GM12892 (cell line): ENCODE data around the gene RBM5.

ENCODE experiments used
- POLR2A ChIP-seq: IDR thresholded peaks from 2 replicates; pipeline ENCODE4 v1.6.1; 2011; ENCODE audit warnings: low read depth, low read length, control low read depth
- POLR2AphosphoS5 ChIP-seq: IDR thresholded peaks from 2 replicates; pipeline ENCODE4 v1.6.1; 2011; ENCODE audit warnings: low read depth, low read length, control low read depth
- TAF1 ChIP-seq: IDR thresholded peaks from 2 replicates; pipeline ENCODE4 v1.6.1; 2011; ENCODE audit warnings: low read depth, mild to moderate bottlenecking, control low read depth, low read length, borderline replicate concordance

GRCh38 chr3:50130436-50130835, 41.7 kb downstream of the RBM5 start:
- TF ChIP-seq POLR2A (no peak), TAF1 (no peak), POLR2AphosphoS5 (no peak)
